Esophagus muscularis mucosa (tissue), 3 donors: ENCODE results near the gene ZNF283.

Experiments used
- POLR2AphosphoS5 ChIP-seq, 2 donors: sonication (generic); formaldehyde crosslinking; IDR thresholded peaks; one replicate each; pipeline ENCODE4 v1.6.1; 2017; ENCODE audit warnings: antibody characterized with exemption in 2 of 2
- TF ChIP-seq, protein P1 (sequence below), 3 experiments: fragments of 200-600 bp in 2 of 3; fragments of 450-650 bp in 1 of 3; sonication (generic) in 2 of 3; IDR thresholded peaks; one replicate each; pipeline ENCODE4 v1.5.1; 2017 to 2019; ENCODE audit warnings: antibody characterized with exemption in 3 of 3, mild to moderate bottlenecking in 2 of 3, moderate library complexity in 1 of 3

DNA sequence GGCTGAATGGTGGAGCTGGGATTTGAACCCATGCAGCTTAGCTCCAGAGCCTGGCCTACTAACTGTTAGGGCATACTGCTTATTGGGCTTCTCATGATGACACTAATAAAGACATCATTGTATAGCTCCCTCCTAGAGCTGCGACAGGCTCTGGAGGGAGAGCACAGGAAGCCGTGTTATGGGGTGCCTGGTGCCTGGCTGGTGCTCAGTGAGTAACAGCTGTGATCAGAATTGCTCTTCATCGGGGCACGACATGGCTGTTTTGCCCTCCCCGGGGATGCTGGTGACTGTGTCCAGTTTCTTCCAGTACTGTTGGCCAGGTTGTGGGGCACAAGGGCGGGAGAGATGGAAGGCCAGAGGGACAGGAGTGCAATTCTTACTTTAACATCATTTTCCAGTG lies 30.0 kb upstream of the ZNF283 start:
- TF ChIP-seq, protein P1, sequence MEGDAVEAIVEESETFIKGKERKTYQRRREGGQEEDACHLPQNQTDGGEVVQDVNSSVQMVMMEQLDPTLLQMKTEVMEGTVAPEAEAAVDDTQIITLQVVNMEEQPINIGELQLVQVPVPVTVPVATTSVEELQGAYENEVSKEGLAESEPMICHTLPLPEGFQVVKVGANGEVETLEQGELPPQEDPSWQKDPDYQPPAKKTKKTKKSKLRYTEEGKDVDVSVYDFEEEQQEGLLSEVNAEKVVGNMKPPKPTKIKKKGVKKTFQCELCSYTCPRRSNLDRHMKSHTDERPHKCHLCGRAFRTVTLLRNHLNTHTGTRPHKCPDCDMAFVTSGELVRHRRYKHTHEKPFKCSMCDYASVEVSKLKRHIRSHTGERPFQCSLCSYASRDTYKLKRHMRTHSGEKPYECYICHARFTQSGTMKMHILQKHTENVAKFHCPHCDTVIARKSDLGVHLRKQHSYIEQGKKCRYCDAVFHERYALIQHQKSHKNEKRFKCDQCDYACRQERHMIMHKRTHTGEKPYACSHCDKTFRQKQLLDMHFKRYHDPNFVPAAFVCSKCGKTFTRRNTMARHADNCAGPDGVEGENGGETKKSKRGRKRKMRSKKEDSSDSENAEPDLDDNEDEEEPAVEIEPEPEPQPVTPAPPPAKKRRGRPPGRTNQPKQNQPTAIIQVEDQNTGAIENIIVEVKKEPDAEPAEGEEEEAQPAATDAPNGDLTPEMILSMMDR (IDR thresholded peaks at IDR 0.05), result no peak
- TF ChIP-seq POLR2AphosphoS5 (IDR thresholded peaks at IDR 0.05), result no peak
